Gastroesophageal sphincter (tissue), 4 donors: Measurements from ENCODE around the gene SH3RF3. TPM values are rescaled to one million over a fixed set of nuclear protein-coding genes. Genes with fewer than 3 reads are reported as not detected.
A peak's percentile ranks its signal among the peaks of the same experiment; 100 is the strongest.

Experiments
- ATAC-seq: fragments of 150-250 bp; one replicate; pipeline ENCODE4 v1.9.1; 2016; ENCODE audit warnings: mild to moderate bottlenecking, moderate library complexity
- H3K27ac ChIP-seq, 4 donors: fragments of 200-600 bp; sonication (generic) in 3 of 4; 1 replicate in 3 of 4; 2 replicates in 1 of 4; pipeline ENCODE4 v1.5.1; 2016 to 2019
- H3K27me3 ChIP-seq: fragments of 200-600 bp; sonication (generic); one replicate; pipeline ENCODE4 v1.5.1; 2019
- H3K36me3 ChIP-seq, 2 donors: fragments of 200-600 bp; sonication (generic); one replicate each; pipeline ENCODE4 v1.5.1; 2019; ENCODE audit warnings: control low read depth in 1 of 2
- H3K4me1 ChIP-seq, 3 donors: fragments of 200-600 bp; sonication (generic); 1 replicate in 2 of 3; 2 replicates in 1 of 3; pipeline ENCODE4 v1.5.1; 2016 to 2019; ENCODE audit warnings: control low read depth in 2 of 3
- H3K4me3 ChIP-seq, 2 donors: fragments of 200-600 bp; sonication (generic); one replicate each; pipeline ENCODE4 v1.5.1; 2019; ENCODE audit warnings: mild to moderate bottlenecking in 1 of 2, moderate library complexity in 1 of 2
- H3K9me3 ChIP-seq, 3 donors: fragments of 200-600 bp; sonication (generic); one replicate each; pipeline ENCODE4 v1.5.1; 2017 to 2019; ENCODE audit warnings: control low read depth in 2 of 3
- CTCF ChIP-seq, 4 experiments: fragments of 200-600 bp in 2 of 4; fragments of 450-650 bp in 2 of 4; sonication (generic) in 1 of 4; IDR thresholded peaks; one replicate each; pipeline ENCODE4 v1.5.1; 2017 to 2019; ENCODE audit warnings: antibody characterized with exemption in 4 of 4, mild to moderate bottlenecking in 2 of 4, moderate library complexity in 2 of 4
- EP300 ChIP-seq: sonication (generic); formaldehyde crosslinking; IDR thresholded peaks from one replicate; pipeline ENCODE4 v1.6.1; 2017; ENCODE audit warnings: antibody characterized with exemption, mild to moderate bottlenecking
- POLR2A ChIP-seq, 2 donors: fragments of 450-650 bp; IDR thresholded peaks; one replicate each; pipeline ENCODE4 v1.6.1; 2017; ENCODE audit warnings: antibody characterized with exemption in 2 of 2, mild to moderate bottlenecking in 2 of 2, moderate library complexity in 1 of 2
- POLR2AphosphoS5 ChIP-seq: sonication (generic); formaldehyde crosslinking; IDR thresholded peaks from one replicate; pipeline ENCODE4 v1.6.1; 2017; ENCODE audit warnings: antibody characterized with exemption
- WGBS, 2 donors: methylation state at CpG; one replicate each; pipeline ENCODE4 v1.1.5; 2018; ENCODE audit warnings: low coverage in 1 of 2; 5-methylcytosine and 5-hydroxymethylcytosine counted together
- total RNA-seq, 4 donors: library from RNA; depleted of rRNA; stranded (reverse); fragments of >200 nt; gene quantifications; one replicate each; pipeline ENCODE4 v1.1.0, GENCODE V29; 2016

The SH3RF3 gene
- total RNA-seq, 4 donors from 2014 or later, result 10.1 to 15.8 (median 13.2) TPM

GRCh38 chr2:109153005-109153784, 24.2 kb downstream of the SH3RF3 start:
- TF ChIP-seq EP300 (no peak), POLR2AphosphoS5 (no peak), POLR2A (IDR thresholded peaks at IDR 0.05) (no peak), CTCF (IDR thresholded peaks at IDR 0.05) (no peak)
- Histone ChIP-seq H3K4me3 (no peak overlapping the region), H3K9me3 (no peaks in the 10 kb centered on the region), H3K36me3 (no peaks in the 10 kb centered on the region), H3K27ac (no peak overlapping the region), H3K4me1 (peaks cover 0 to 9% (median 0%) of the 10 kb centered on the region in 3 donors), H3K27me3 (no peaks in the 10 kb centered on the region)
- no peak for ATAC-seq
- 81 to 92% methylated on average over 3 to 9 of the region's 10 CpGs for WGBS, 2 donors

GRCh38 chr2:109153807-109154206, 24.8 kb downstream of the SH3RF3 start:
- TF ChIP-seq POLR2A (IDR thresholded peaks at IDR 0.05) (no peak), POLR2AphosphoS5 (no peak), CTCF (IDR thresholded peaks at IDR 0.05) (no peak), EP300 (no peak)
- 60 to 100% methylated on average over 3 to 4 of the region's 5 CpGs for WGBS, 2 donors
- no peaks in the 10 kb centered on the region for H3K27me3 ChIP-seq

GRCh38 chr2:109154226-109154625, 25.2 kb downstream of the SH3RF3 start:
- Histone ChIP-seq H3K9me3 (no peaks in the 10 kb centered on the region), H3K36me3 (no peaks in the 10 kb centered on the region), H3K27ac (no peak overlapping the region), H3K4me3 (no peak overlapping the region), H3K4me1 (peaks cover 0 to 9% (median 0%) of the 10 kb centered on the region in 3 donors), H3K27me3 (no peaks in the 10 kb centered on the region)
- no peak for TF ChIP-seq POLR2AphosphoS5
- no peak for TF ChIP-seq CTCF (IDR thresholded peaks at IDR 0.05)
- TF ChIP-seq EP300, result no peak
- TF ChIP-seq POLR2A (IDR thresholded peaks at IDR 0.05), result no peak
- no peak for ATAC-seq
- WGBS, 2 donors, result 97% methylated on average over 3 of the region's 3 CpGs; no CpG with 5 or more reads in 1 of the 2 donors

More at GRCh38 chr2:109153807-109154206, 24.8 kb downstream of the SH3RF3 start:
- Histone ChIP-seq H3K36me3 (no peaks in the 10 kb centered on the region), H3K9me3 (no peaks in the 10 kb centered on the region), H3K27ac (no peak overlapping the region), H3K4me3 (no peak overlapping the region), H3K4me1 (peaks cover 0 to 9% (median 0%) of the 10 kb centered on the region in 3 donors)
- no peak for ATAC-seq

GRCh38 chr2:109155553-109156451, 26.8 kb downstream of the SH3RF3 start:
- H3K4me3 ChIP-seq, result no peak overlapping the region
- peaks cover 0 to 9% (median 0%) of the 10 kb centered on the region in 3 donors for H3K4me1 ChIP-seq
- no peak overlapping the region for H3K27ac ChIP-seq
- no peak for TF ChIP-seq POLR2A (IDR thresholded peaks at IDR 0.05)
- TF ChIP-seq POLR2AphosphoS5, result no peak
- TF ChIP-seq EP300, result no peak
- TF ChIP-seq CTCF (IDR thresholded peaks at IDR 0.05), result no peak
- ATAC-seq, result peak; percentile 79
- no peaks in the 10 kb centered on the region for H3K36me3 ChIP-seq
- no peaks in the 10 kb centered on the region for H3K27me3 ChIP-seq
- no peaks in the 10 kb centered on the region for H3K9me3 ChIP-seq
- 54 to 64% methylated on average over 7 to 8 of the region's 11 CpGs for WGBS, 2 donors
